Activated T-cell treated with anti-CD3 and anti-CD28 coated beads for 24 hours (primary cell): Measurements from ENCODE around the gene MAGI1.

ENCODE experiments used
- DNase-seq: peaks from one replicate; pipeline ENCODE4 v3.0.0-alpha.2; 2020; ENCODE audit warnings: low read depth

MAGI1 gene

DNA sequence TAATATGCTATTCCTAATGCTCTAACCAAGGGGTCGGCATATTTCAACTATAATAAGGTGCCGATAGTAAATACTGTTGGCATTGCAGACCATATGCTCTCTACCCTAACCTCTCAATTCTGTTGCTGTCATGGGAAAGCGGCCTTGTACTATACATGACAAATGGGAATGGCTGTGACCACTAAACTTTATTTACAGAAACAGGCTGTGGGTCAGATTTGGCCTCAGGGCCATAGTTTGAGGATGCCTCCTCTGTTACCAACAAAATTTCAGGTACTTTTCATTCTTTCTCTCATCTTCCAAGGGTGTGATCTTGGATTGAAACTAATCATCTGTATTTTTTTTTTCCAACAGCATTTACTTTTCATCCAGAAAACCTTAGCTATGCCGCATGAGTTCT, 242.0 kb downstream of the MAGI1 start:
- no peak for DNase-seq

DNA sequence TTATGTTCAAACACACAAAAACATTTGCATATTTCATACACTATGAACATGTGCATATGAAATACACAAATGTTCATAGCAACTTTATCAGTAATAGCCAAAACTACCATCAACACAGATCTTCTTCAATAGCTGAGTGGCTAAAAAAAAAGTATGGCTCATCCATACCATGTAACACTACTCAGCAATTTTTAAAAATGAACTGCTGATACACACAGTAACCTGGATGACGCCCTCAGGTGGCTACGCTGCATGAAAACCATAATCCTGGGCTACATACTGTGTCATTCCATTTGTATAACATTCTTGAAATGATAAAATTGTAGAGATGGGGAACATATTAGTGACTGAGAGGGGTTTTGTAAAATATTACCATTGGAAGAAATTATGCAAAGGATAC, 243.6 kb downstream of the MAGI1 start:
- no peak for DNase-seq

DNA sequence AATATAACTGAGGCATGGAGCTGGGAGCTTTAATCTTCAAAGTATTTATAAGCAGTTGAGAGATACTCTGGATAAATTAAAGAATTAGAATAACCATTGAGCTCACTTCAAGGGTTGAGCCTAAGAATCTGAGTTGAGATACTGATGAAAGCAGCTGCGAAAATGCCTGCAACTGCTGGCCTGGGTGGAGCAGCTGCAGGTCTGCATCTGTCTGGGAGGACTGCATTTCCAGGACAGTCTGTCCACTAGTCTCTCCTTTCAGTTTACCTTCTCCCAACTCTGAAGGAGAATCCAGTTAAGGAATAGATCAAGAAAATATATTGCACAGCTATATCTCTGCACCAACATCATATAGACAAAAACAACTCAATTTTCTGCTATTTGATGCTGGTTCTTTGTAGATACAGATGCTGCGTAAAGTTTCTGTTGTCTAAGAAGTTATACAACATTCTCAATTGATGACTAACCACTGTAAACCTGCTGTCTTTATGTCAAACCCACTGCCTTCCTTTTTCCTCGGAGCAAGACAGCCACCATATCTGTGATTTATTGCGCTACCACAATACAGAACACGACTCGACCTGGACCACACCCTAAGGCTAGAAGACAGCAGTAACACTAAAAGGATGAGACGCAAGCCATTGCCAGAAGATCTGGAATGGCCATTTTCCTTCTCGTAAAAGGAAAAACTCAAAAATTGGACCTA, 245.1 kb downstream of the MAGI1 start:
- no peak for DNase-seq

DNA sequence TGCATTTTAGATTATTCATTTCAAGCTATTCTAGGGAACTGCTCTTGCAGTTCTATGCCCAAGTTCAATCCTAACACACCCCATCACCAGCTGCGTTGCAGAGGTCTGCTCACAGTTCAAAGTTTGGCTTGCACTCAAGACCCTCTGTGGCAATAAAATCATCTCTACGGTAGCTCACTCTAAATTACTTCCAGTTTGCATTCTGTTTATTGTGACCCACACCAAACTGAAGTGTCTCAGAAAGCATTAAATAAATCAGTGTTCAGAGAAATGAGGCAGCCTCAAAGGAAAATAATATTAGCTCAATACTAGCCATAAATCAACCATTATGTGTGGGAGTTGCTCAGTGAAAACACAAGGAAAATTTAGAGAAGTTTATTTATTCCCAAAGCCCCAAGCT, 250.3 kb downstream of the MAGI1 start:
- no peak for DNase-seq

DNA sequence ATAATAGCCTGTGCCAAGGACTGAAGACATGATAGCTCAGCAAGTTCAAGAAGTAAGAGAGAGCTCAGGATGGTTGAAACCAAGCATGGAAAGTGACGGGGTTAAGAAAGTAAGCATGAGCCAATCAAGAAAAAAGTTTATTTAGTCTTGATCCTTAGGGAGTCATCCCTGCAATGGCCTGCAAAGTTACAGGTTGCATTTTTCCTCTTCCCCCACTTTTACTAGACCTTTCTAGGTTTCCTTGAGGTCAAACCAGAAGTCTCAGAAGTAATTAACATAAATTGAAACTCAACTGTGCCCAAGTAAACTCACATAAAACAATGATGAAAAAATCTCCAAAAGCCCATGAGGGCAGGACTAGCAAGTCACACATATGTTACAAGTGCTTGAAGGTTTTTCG, 250.9 kb downstream of the MAGI1 start:
- no peak for DNase-seq

DNA sequence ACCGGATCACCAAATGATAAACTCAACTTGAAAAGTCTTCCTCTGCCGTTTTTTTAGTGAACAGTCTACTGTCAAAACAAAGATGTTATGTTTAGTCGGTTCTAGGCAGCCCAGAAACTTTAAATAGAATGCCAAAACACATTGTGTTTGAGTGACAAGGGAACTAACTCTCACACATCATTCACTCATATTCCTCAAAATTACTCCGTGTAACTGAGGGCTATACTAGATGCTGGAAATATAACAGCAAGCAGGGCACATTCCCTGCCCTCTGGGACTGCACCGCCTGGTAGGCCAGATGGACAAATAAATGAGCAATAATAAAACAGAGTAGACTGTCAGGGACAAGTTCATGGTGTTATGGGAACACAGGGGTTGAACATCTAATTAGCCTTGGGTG, 251.4 kb downstream of the MAGI1 start:
- DNase-seq = no peak

DNA sequence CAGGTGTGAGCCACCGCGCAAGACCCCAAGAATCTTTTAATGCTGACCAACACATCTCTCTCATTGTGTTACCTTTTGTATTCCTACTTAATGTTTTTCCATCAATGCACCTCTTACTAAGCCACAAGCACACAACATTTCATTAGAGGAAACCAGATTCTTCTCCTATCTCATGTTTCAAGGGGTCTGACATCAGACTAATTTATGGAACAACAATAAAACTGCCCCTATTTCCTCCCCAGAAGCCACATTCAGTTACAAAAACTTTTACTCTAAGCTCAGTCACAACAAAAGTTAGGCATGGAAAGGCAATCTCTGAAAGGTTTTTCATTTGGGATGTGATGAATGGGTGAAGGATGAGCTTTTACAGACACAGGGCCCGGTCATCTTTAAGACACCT, 251.8 kb downstream of the MAGI1 start:
- no peak for DNase-seq

DNA sequence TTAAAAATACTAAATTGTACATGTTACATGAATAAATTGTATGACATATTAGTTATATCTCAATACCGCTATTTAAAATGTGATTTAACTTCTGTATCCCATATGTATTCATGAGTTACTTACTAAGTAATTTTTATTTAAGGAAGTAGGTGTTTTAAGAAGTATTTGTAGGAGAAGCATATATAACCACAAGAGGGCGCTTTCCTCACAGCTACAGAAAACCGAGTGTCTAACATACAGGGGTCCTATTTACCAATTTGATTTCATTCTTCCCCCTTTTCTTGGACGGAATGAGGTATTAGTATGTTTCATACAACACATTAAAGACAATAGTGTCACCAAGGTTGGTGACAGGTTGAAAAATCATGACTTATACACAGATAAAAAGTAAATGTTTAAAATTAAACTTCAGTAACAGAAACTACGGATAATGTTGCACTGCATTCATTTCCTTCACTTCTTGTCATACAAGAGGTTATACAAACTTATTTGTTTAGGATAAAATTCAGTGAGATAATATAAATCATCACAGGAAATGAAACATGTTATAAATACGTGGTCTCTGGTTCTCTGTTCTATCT, 253.6 kb downstream of the MAGI1 start:
- no peak for DNase-seq

DNA sequence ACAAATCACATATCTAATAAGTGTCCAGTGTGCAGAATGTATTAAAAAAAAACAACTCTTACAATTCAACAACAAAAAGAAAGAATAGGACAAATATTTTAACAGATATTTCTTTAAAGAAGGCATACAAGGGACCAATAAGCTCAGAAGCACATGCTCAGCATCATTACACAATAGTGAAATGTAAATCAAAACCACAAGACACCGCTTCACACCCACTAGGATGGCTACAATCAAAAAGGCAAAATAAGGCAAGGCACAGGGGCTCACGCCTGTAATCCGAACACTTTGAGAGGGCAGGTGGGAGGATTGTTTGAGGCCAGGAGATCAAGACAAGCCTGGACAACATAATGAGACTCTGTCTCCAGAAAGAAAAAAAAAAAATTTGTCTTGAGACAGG, 255.6 kb downstream of the MAGI1 start:
- DNase-seq = no peak

DNA sequence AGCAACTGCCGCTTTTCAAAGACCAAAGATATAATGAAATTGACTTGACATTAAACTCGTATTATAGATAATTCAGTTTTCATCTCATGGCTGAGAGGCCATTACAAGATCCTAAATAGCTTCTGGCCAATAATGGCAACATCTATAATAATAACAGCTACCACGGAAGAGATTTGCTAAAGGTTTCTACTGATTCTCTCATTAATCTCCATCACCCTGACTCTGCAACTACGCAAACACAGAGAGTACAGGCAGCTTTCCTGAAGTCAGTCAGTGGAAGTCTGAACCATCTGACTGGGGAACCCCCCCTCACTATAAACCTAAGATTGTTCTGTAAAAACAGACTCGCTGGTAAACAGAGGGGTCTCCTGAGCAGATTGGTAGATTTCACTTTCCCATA, 257.1 kb downstream of the MAGI1 start:
- no peak for DNase-seq

DNA sequence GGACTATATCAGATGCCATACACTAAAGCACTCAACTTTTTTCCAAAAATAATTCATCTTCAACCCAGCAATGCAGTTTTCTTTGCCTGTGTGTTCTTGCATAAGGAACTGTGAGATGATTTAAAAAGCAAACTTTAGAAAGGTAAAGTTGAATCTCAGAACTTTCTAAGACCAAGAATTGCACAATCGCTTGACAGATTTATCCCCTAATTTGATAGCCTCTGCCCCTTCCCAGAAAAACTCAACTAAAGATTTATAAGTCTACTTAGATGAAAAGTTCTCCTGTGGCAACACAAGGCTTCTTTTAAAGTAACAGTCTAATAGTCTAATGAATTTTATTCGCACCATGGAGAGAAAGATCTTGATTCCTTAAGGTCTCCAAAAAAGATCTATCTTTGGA, 259.3 kb downstream of the MAGI1 start:
- DNase-seq = no peak

DNA sequence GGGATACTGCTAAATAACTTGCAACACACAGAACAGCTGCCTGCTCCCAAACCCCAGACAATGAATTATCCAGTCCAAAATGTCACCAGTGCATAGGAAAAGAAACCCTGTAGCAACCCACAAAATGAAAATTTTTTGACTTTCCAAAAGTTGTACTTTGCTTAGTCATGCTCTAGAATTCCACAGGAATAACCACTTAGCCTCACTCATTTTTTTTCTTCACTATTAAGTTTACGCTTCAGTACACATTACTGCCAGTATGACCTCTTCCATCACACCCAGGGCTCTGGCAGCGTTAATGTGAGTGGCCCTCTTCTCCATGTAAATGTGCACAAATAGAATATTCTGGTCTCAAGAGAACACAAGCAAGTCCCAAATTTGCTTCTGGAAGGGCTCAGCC, 259.8 kb downstream of the MAGI1 start:
- no peak for DNase-seq

DNA sequence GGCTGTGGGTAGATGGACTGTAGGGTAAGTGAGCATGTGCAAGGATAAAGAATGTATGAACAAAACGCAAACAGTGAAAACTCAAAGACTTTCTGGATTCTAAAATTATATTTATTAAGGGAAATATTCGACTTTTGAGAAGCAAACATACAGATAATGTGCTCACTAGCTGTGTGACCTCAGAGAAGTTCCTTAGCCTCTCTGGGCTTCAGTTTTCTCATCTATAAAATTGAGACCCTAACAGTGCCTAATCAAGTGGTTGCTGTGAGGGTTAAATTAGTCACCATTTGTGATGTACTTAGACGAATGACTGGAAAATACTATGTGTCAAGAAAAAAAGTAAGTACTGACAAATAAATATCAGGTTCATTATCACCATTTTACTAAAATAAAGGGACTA, 261.7 kb downstream of the MAGI1 start:
- DNase-seq = no peak

DNA sequence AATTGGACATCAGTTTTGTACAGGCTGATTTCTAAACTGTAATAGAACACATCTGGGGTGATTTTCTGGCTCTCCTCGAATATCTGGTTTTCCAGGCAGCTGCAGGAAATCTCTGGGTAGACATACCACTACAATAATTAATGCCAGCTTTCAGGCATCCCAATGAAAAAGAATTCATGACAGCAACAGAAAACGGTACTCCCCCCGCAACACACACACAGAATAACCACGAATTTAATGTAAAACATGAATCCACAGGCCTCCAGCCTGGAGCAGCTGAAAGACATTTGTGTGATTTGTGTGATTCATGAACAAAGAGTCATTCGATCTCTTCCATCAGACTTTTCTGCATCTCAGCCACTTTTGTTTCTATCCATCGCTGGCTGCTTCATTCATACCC, 262.2 kb downstream of the MAGI1 start:
- no peak for DNase-seq

DNA sequence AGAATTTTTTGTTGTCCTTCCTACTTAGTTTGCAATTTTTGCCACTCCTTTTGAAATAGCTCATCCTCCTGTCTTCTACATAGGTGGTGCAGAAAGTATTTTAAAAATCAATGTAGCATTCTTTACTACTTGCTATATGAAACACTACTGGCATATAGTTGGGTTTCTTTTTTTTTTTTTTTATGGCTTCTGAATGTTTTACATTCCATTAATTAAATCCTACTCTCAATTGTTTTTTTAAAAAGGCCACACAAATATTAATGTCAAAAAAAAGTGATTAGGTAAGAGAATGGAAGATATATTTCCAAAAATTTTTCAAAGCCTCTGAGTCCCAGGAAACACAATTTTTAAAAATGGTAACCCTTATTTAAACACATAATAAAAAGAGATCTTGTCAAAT, 262.6 kb downstream of the MAGI1 start:
- no peak for DNase-seq

DNA sequence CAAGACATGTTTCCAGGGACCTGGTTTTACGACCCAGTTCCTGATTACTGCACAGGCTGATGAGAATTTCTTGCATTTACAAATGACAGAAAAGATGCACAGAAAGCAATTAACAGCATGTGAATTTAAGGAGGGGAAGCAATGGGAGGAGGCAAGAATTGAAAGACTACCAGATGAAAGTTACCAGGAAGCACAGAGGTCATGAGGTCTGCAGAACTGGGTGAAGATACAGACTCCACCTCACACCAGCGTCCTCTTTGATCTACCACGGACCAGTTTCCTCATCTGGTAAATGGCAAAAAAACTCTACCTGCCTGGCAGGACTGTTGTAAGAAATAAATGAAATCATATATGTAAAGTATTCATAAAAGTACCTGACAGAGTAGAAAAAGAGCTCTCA, 266.0 kb downstream of the MAGI1 start:
- DNase-seq = no peak

DNA sequence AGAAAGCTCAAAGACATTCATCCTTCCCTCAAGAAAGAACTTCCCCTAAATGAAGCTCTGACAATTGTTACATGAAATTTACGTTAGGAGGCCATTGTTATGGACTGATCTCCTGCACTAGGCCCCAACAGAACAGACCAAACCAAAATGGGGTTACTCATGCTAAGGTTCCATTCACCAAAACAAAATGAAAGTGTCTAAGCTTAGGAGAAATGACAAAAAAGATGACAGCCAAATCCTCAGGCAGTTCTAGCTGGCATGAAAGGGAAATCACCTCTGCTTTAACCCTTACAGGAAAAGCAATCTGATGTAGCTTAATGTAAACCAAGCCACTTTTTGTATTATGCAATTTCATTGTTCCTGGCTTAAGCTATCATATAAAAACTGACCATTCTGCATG, 271.2 kb downstream of the MAGI1 start:
- DNase-seq = no peak

DNA sequence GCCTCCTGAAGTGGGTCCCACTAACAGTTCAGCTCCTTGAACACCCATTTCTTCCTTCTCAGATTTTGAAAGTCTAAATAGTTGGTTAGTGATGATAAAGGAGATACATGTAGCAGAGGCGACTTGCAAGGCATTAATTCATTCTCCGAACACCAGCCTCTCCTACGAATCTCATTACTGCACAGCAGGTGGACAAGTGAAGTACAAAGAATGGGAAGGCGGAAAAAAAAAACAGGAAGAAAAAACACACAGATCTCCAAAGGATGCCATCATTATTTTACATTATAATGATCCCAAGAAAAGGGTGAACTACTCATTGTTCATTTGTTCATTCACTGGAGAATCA, 276.5 kb downstream of the MAGI1 start:
- DNase-seq = no peak

DNA sequence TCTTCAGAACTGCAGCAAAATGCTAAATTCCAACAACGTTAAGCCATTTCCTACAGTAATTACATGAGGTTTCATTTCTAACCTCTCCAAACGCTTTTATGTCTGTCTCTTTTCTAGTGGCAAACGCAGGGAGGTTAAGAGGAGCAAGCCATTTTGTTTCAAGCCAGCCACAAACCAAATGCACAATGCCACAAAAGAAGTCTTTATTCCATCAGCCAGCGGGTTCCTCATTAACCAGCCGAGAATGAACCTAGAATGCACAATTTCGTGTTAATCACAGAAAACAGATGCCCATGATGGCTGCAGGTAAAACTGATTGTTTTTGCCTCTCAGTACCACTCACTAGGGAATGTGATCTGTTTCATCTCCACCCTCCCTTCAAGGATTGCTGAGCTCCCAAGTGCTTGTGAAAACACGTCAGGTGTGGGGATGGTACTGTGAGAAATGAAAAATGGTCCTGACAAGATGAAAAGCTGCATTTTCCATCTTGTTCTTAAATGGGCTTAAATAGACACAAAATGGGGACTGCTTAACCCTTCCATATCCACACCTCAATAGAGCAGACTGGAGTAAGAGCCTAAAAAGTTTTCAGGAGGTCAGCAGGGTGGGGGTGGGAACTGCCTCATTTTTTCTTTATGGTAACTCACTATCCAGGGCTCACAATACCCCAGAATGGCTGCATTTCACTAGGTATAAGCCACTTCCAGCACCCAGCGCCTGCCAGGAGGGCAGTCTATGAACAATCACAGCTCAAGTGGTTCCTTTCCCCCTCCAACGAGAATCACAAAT, 277.1 kb downstream of the MAGI1 start:
- no peak for DNase-seq

DNA sequence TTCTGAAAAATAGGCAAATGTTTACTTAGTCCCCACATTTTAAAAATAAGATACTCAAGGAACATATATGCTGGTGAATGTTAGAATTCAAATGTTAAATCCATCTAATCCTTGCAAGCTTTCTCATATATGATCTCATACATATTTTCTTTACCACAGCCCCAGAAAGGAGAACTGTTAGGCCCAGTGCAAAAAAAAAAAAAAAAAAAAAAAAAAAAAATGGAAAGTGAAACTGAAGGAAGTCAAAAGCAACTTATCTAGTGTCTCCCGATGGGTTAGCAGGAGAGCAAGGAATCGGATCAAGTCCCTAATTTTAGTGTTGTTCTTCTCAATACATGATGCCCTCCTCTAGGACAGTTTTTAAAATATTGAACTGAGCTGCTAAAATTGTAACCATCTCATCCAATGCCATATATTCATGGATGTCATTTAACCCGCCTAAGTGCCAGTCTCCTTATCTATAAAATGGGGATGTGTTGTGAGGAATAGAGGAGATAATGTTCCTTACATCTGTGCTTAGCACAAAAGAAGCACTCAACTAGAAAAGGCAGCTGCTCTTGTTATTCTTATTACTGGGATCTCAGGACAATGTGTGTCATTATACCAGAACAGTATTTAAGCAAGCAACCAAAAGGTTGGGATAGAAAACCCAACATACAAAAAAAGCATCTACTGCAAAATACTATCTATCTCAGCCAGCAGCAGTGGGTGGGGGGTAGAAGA, 279.7 kb downstream of the MAGI1 start:
- no peak for DNase-seq

DNA sequence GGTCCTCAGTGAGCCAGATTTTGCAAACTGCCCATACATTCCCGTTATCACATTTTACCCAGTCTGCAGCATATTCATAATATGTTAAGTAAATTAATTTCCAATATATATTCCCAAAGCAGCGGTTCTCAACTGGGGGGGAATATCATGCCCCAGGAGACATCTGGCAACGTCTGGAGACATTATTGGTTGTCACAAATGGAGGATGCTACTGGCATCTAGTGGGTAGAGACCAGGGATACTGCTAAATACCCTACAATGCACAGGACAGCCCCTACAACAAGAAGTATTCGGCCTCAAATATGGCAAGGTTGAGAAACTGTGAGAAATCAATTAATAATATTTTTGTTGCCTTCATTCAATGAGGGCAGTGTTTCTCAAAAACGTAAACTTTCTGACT, 280.3 kb downstream of the MAGI1 start:
- DNase-seq = no peak

DNA sequence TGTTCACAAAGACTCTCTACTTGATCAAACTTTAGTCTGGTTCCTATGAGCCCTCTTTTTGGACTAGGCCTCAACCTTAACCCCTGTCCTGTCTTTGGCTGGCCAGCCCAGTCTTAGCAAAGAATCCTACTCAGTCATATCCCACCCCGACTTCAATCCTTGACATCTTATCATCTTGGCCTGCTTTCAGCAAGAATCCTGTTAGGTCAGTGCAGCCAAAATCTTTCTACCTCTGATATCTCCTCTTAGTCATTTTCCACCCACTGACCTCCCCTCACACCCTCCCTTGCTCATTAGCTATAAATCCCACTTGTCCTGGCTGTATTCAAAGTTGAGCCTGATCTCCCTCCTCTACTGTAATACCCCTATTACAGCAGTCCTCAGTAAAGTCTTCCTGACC, 286.1 kb downstream of the MAGI1 start:
- DNase-seq = no peak

DNA sequence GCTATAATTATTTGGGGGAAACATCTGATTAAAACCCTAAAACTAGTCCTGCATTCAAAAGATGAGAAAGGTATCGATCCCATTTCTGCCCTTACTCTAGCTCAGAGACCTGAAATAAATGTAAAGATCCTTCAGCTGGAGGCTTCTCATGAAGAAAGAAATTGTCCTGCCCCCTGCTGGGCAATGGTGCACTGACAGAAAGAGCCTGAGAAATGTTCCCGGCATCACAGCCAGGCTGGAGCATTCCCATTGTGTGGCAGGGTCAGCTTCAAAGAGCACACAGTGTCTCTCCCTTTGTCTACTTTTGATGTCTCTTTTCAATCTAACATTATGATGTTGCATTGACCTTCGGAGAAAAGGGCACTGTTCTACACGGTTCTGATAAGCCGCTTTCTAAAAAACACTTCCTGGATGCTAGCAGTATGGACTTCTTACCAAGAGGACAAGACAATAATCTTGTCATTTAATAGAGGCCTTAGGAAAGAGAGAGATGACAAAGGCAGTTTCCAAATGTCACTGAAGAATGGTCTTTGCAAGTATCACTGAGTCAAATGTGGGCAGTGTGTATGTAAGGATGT, 287.5 kb downstream of the MAGI1 start:
- no peak for DNase-seq
